ENCODE data around the gene THSD4.

Gene THSD4

DNA sequence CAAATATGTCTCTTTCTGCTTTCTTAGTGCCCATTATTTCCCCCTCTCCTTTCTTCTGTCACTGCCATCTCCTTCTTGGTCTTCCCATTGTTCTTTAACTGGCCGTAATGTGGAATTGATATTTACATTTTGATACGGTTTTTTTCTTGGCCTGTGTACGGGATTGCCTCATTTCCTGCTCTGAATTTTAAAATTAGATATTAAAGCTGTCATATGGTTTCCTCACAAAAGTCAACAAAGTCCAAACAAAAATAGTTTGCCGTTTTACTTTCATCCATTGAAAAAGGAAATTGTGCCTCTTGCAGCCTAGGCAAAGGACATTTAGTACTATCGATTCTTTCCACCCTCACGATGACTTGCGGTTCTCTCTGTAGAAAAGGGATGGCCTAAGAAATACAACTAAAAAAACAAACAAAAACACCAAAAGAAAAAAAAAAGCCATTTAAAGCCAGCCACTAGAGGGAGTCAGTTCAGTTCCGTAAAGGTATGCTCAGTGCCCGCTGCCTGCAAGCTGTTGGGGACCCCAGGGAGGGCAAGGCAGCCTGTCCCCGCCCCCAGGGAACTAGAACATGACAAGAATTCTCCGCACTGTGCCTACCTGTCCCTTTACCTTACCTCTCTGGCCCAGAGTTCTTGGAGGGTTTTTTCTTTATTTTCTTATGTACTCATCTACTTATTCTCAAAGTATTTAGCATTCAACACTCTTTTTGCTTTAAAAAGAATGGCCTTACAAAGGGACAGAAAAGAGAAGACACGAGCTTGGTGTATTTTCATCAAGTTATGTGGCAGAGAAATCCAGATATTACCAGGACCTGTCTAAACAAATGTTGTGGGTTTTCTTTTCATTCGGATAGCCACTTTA is 665.1 kb downstream of the THSD4 start:
- DNase-seq = peak; percentile 4 to 65 (median 16)

- no peak for DNase-seq
Observed at GRCh38 chr15:71781179-71781964, 666.1 kb downstream of the THSD4 start.

- DNase-seq = no peak
Observed at GRCh38 chr15:71781965-71782265, 666.6 kb downstream of the THSD4 start.

DNA sequence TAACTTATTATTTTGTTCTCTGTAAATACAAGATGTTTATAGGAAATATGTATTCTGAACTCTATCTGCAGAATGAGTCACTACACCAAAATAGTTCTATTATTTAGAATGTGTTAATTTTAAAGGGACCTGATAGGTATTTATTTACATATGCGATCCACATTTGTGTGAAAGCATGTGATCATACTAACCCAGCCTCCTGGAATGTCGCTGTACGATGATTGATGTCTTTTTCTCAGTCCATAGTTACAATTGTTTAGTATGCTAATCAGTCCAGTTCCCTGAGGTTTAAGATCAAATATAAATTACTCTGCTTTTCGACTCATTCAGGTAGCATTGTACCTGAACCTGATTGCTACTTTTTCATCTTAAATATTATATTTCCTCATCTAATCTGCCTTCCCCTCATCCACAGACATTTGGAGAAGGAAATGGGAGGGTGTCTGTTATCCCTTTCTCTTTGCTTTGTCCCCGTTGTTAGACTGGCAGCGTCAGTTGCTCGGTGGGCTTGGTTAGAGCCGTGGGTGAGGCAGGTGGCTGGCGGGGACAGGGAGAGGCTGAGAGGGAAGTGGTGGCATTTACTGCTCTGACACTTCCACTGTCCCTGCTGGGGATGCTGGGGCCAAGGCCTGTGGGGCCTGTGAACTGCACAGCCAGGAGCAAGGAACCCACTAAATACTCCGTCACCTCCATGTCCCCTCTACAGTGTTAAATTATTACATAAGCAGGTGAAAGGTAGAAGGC is 667.3 kb downstream of the THSD4 start:
- peak in 1 of 3 experiments; percentile 23 for DNase-seq

DNA sequence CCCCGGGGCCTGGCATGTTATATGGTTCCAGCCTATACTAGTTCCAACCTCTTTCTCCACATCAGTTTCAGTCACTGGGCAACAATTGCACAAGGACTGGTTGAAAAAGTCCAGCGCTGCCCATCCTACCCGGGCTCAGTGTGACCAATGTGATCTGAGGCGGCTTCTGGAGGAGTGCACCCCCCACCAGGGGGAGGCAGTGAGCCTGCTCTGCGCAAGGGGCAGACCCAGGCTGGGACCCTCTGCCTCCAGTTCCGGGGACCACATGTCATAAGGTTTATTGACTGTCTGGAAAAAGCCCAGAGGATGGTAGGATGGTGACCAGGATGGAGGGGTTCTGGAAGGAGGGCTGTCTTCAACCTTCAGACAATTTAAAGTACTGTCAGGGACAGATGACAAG is 669.4 kb downstream of the THSD4 start:
- DNase-seq = no peak

DNA sequence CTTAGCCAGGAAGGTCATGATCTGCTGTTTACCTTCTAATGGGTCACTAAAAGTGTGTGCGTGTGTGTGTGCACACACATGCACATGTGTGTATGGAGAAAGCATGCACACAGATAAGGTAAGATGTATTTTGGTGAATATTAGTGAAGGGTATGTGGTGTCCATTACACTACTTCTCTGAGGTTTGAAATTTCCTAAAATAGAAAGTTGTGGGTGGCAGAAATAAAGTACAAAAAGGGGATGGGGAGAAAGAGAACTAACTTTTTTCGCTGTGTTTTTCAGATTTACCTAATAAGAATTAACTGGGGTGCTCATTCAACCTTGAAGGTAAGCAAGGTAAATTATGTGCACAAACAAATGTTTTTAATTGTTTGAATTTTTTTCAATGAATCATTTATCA is 670.7 kb downstream of the THSD4 start:
- no peak for DNase-seq

- no peak for DNase-seq
Observed at GRCh38 chr15:71786673-71787072, 671.4 kb downstream of the THSD4 start.

DNA sequence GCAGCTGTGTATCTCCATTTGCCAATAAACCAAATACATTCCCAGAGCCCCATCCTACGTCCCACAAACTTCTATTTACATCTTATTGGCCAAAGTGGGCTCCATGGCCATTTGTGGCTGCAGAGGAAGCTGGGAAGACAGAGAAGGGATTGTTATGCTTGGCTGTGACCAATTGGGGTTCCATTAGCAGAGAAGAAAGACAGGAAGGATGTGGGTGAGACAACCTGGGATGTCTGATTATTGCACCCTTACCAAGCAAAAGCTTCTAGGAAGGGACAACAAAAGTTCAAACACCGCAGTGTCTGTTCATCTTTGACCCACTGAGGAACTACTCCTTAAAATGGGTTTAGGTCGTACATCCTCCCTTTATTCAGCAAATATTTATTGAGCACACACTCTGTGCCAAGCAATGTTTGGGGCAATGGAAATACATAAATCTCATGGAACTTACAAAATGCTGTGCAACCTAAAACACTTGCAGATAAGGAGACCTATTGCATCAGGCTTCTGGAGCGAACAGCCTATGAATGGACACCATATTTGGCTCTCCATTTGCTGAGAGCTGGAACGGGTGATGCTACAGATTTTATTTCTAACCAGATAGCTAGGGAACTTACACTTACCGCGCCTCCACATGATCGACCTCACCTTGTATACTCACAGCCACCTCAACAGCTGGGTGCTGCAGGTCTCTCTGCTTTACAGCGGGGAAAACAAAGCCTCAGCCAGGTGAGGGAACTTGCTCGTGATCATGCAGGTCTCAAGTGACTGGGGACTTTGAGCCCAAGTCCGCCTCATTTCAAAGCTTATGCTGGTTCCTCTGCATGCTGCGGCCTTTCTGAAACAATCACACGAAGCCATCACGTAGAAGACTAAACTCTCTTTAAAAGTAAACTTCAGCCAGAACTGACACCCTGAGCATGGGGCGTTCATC is 673.6 kb downstream of the THSD4 start:
- DNase-seq = no peak

DNA sequence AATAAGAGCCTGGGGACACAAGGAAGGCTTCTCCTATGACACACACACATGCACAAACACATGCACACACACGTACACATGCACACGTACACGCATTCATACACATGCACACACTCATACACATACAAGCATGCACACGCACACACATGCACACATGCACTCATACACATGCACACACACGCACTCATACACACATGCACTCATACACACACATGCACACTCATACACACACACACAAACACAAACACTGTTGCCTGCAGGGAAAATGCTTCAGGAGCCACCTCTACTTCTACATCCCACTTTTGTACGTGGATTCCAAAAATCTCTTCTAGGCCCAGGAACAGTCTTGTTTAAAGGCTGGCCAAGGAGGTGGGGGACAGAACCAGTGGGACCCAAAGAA is 674.3 kb downstream of the THSD4 start:
- no peak for DNase-seq

- no peak for DNase-seq
Observed at GRCh38 chr15:71790081-71790480, 674.8 kb downstream of the THSD4 start.

GRCh38 chr15:71791975-71792374 is 676.7 kb downstream of the THSD4 start:
- no peak for DNase-seq

DNA sequence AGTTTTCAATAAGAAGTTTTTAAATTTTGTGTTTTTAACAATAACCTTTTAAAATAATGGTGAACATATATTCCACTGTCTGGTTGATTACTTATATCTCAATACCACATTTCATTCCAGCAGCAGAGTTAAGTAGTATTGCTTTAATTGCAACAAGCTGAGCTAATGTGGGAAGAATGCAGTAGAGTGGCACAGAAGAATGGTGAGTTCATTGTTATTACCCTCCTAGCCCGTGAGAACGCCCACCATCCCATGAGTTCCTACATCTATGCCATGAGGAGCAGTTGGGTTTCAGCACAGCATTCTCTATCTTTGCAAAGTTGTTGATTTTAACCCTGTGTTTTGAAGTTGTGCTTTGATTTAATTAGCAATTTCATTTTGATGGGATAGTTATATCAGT is 677.2 kb downstream of the THSD4 start:
- no peak for DNase-seq

DNA sequence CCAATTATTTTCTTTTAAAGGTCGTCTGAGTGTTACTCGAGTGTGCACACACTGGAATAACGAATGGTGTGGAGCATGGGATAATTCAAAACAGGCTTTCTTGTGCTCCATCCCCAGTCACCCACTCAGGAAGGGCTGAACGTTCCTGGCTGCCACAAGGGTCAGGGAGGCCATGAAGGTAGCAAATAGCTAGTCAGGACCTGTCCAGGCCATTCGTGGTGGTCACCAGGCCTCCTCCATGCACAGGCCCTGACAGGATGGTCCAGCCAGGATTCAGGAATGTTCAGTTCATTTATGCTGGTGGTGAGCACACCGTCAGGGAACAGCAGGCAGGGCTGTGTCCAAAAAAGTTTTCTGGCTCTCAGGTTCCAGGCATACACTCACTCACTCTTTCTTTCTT is 683.4 kb downstream of the THSD4 start:
- DNase-seq = no peak

GRCh38 chr15:71800190-71800589 is 684.9 kb downstream of the THSD4 start:
- no peak for DNase-seq

- DNase-seq = peak; percentile 30 to 82 (median 68)
Observed at GRCh38 chr15:71800835-71801745, 685.8 kb downstream of the THSD4 start.

GRCh38 chr15:71801935-71802655 is 686.8 kb downstream of the THSD4 start:
- DNase-seq = no peak

GRCh38 chr15:71802770-71803169 is 687.5 kb downstream of the THSD4 start:
- no peak for DNase-seq

GRCh38 chr15:71804226-71804625 is 689.0 kb downstream of the THSD4 start:
- DNase-seq = peak in 1 of 3 experiments; percentile 45

DNA sequence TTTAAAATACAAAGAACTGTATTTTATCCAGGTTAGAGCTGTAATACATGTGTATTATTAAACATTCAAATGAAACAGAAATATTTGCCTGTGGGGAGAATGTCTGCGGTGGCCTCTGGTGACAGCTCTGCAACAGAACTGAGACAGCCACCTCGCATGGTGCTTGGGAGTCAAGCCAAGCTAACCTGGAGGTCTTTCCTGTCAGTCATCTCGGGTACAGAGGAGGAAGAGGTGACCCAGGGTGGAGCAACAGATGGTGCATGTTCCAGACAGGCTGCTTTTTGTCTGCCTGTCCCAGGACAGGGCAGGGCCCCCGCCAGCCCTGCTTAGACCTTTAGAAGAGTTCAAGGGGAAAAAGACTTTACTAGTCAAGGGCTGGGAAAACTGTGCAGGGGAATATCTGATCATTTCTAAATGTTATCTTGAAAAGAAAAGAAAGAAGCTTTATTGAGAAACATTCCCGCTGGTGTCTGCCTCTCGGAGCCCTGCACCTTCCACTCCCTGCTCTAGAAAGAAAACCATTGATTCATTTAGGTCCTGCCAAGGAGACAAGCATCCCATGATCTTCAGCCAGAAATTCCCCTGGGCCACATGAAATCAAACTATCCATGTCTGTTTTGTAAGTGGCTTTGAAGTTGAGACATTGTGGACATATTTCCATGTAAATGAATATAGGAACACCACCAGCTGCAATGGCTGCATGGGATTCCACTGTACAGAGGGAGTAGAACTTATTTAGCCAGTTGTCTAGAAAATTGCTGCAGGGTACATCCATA is 689.6 kb downstream of the THSD4 start:
- DNase-seq = peak in 1 of 3 experiments; percentile 16

- DNase-seq = no peak
Observed at GRCh38 chr15:71806452-71806931, 691.2 kb downstream of the THSD4 start.
